GM19395 (cell line): ENCODE measurements around the gene CDC42BPB.
"Not testable (repeated sequence)": the region's sequence is repeated elsewhere in the genome, so short reads cannot be mapped to it uniquely, and the experiment has no call there.

Experiments used
- ATAC-seq: cut with Tn5 transposase; IDR thresholded peaks from one replicate; pipeline ENCODE4 v1.9.1; 2021; ENCODE audit warnings: mild to moderate bottlenecking, moderate library complexity; ENCODE audit not compliant: unreplicated experiment

Gene CDC42BPB

GRCh38 chr14:103050935-103051334, 6.4 kb downstream of the CDC42BPB start:
- no peak for ATAC-seq

- not testable (repeated sequence) for ATAC-seq
These were observed 9.9 kb downstream of the CDC42BPB start for GRCh38 chr14:103047453-103047852.

- ATAC-seq: peak; percentile 72
These were observed 11.9 kb downstream of the CDC42BPB start for GRCh38 chr14:103045371-103045869.

GRCh38 chr14:103043257-103044015, 13.9 kb downstream of the CDC42BPB start:
- no peak for ATAC-seq

- ATAC-seq: no peak
These were observed 15.9 kb downstream of the CDC42BPB start for GRCh38 chr14:103041464-103041863.

GRCh38 chr14:103033681-103034096, 23.7 kb downstream of the CDC42BPB start:
- ATAC-seq: no peak

- no peak for ATAC-seq
These were observed 25.4 kb downstream of the CDC42BPB start for GRCh38 chr14:103031956-103032355.

- ATAC-seq: no peak
These were observed 25.8 kb downstream of the CDC42BPB start for GRCh38 chr14:103031566-103031911.

GRCh38 chr14:103030741-103031565, 26.4 kb downstream of the CDC42BPB start:
- no peak for ATAC-seq

GRCh38 chr14:103029936-103030335, 27.4 kb downstream of the CDC42BPB start:
- no peak for ATAC-seq

- ATAC-seq: no peak
These were observed 28.6 kb downstream of the CDC42BPB start for GRCh38 chr14:103028772-103029171.

GRCh38 chr14:103028161-103028767, 29.1 kb downstream of the CDC42BPB start:
- ATAC-seq: no peak

- ATAC-seq: no peak
These were observed 29.9 kb downstream of the CDC42BPB start for GRCh38 chr14:103027451-103027850.

GRCh38 chr14:103026988-103027387, 30.4 kb downstream of the CDC42BPB start:
- ATAC-seq: no peak

GRCh38 chr14:103026196-103026595, 31.2 kb downstream of the CDC42BPB start:
- ATAC-seq: not testable (repeated sequence)

GRCh38 chr14:103023881-103024473, 33.4 kb downstream of the CDC42BPB start:
- no peak for ATAC-seq

- no peak for ATAC-seq
These were observed 34.7 kb downstream of the CDC42BPB start for GRCh38 chr14:103022685-103023044.

- ATAC-seq: no peak
These were observed 35.2 kb downstream of the CDC42BPB start for GRCh38 chr14:103022002-103022684.

- ATAC-seq: no peak
These were observed 35.7 kb downstream of the CDC42BPB start for GRCh38 chr14:103021684-103022001.

GRCh38 chr14:103020271-103021170, 36.8 kb downstream of the CDC42BPB start:
- ATAC-seq: no peak
